Central memory CD4-positive, alpha-beta T cell (primary cell): ENCODE results near the gene CPT1C.

ENCODE experiments used
- DNase-seq: peaks from one replicate; pipeline ENCODE4 v3.0.0; 2022

The CPT1C gene

GRCh38 chr19:49763230-49763629 lies 72.3 kb downstream of the CPT1C start, which contains the start of gene TSKS:
TSS of gene TSKS (minus strand) at chr19:49763306. CDS start at chr19:49763247, 59 bp downstream.
- no peak for DNase-seq
